SK-N-MC (cell line): ENCODE measurements around the gene DLG1.

Experiments
- FOXP2 ChIP-seq: optimal IDR thresholded peaks from 2 replicates; pipeline ENCODE3; 2011; ENCODE audit warnings: mild to moderate bottlenecking, moderate library complexity; ENCODE audit not compliant: insufficient read depth; ENCODE audit errors: extremely low read length, control extremely low read depth
- POLR2AphosphoS5 ChIP-seq: IDR thresholded peaks from 2 replicates; pipeline ENCODE4 v1.6.1; 2012; ENCODE audit warnings: mild to moderate bottlenecking, low read depth, low read length, borderline replicate concordance

GRCh38 chr3:197225579-197225978 lies 72.8 kb downstream of the DLG1 start:
- TF ChIP-seq FOXP2, result no peak
- no peak for TF ChIP-seq POLR2AphosphoS5
